Common myeloid progenitor, CD34-positive (primary cell): ENCODE results near the gene MELTF.

Experiments used
- CTCF ChIA-PET: fragments of 350-600 bp; sonication (Branson Sonifier 250); formaldehyde crosslinking; loops from one replicate; lab custom pipeline; 2021; ENCODE audit warnings: antibody characterized with exemption; lab: Charles Lee
- POLR2A ChIA-PET: fragments of 350-600 bp; sonication (Branson Sonifier 250); formaldehyde crosslinking; loops from one replicate; lab custom pipeline; 2021; ENCODE audit warnings: antibody characterized with exemption; lab: Charles Lee
- DNase-seq, 3 donors: peaks; one replicate each; pipeline versions ENCODE4 v3.0.0 to v3.0.0-alpha.2; 2013
- H3K27ac ChIP-seq, 2 experiments: 1 replicate in 1 of 2; 2 replicates in 1 of 2; pipeline ENCODE4 v1.7.0; 2013; ENCODE audit warnings: inconsistent platforms in 2 of 2, low read length in 2 of 2, mild to moderate bottlenecking in 2 of 2, low read depth in 1 of 2, moderate library complexity in 1 of 2; ENCODE audit not compliant: severe bottlenecking in 2 of 2, insufficient read depth in 1 of 2, poor library complexity in 1 of 2
- H3K27me3 ChIP-seq, 5 experiments: replicated peaks in 2 of 5; 1 replicate in 3 of 5; 2 replicates in 2 of 5; pipeline versions ENCODE4 v1.6.1 to v1.7.0; 2013; ENCODE audit warnings: low read length in 4 of 5, mild to moderate bottlenecking in 2 of 5, moderate library complexity in 2 of 5, inconsistent platforms in 1 of 5; ENCODE audit not compliant: insufficient read depth in 5 of 5, control insufficient read depth in 4 of 5
- H3K36me3 ChIP-seq, 4 experiments: 1 replicate in 2 of 4; 2 replicates in 2 of 4; pipeline versions ENCODE4 v1.6.1 to v1.7.0; 2013; ENCODE audit warnings: low read length in 3 of 4, control low read depth in 1 of 4, mild to moderate bottlenecking in 1 of 4; ENCODE audit not compliant: control insufficient read depth in 4 of 4, insufficient read depth in 4 of 4
- H3K4me1 ChIP-seq, 4 experiments: 1 replicate in 3 of 4; 2 replicates in 1 of 4; pipeline versions ENCODE4 v1.6.1 to v1.7.1; 2013; ENCODE audit warnings: low read length in 3 of 4, mild to moderate bottlenecking in 3 of 4, control low read depth in 1 of 4, inconsistent platforms in 1 of 4, moderate library complexity in 1 of 4; ENCODE audit not compliant: control insufficient read depth in 4 of 4, insufficient read depth in 4 of 4; ENCODE audit errors: control extremely low read depth in 1 of 4
- H3K4me3 ChIP-seq, 7 experiments: 1 replicate in 4 of 7; 2 replicates in 3 of 7; pipeline versions ENCODE4 v1.5.1 to v1.7.0; 2013; ENCODE audit warnings: mild to moderate bottlenecking in 7 of 7, low read length in 6 of 7, moderate library complexity in 6 of 7, inconsistent platforms in 2 of 7, low read depth in 2 of 7, control low read depth in 1 of 7; ENCODE audit not compliant: insufficient read depth in 4 of 7, control insufficient read depth in 1 of 7; ENCODE audit errors: extremely low read depth in 1 of 7
- H3K9me3 ChIP-seq, 5 experiments: 1 replicate in 4 of 5; 2 replicates in 1 of 5; pipeline versions ENCODE4 v1.6.1 to v1.7.1; 2013; ENCODE audit warnings: low read length in 4 of 5, mild to moderate bottlenecking in 2 of 5, inconsistent platforms in 1 of 5, low read depth in 1 of 5, moderate library complexity in 1 of 5; ENCODE audit not compliant: control insufficient read depth in 4 of 5, insufficient read depth in 2 of 5; ENCODE audit errors: control extremely low read depth in 1 of 5
- WGBS: methylation state at CpG from one replicate; pipeline ENCODE4 v1.1.5; 2013; ENCODE audit not compliant: insufficient coverage; 5-methylcytosine and 5-hydroxymethylcytosine counted together

The MELTF gene

DNA sequence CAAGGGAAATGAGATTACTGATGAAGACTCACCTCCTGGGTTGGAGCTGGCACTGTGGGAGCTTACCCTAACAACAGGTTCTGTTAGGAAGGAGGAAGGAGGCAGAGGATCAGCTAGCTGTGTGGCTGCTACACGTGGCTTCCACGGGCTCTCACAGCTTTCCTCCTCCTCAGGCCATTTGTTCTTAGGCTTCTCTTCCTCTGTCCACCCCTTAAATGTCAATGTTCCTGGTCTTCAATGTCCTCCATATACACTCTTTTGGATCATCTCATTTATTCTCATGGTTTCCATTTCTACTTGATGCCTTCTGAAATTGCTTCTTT, 66.0 kb downstream of the MELTF start:
- Histone ChIP-seq H3K9me3 (no peaks in the 10 kb centered on the region), H3K36me3 (peaks cover 0 to 25% (median 4%) of the 10 kb centered on the region in 4 experiments), H3K4me1 (peaks cover 0 to 11% (median 9%) of the 10 kb centered on the region in 4 experiments), H3K27me3 (peaks cover 0 to 5% (median 0%) of the 10 kb centered on the region in 5 experiments), H3K4me3 (no peak overlapping the region), H3K27ac (no peak overlapping the region)
- POLR2A ChIA-PET = no interaction called here
- no peak for DNase-seq
- CTCF ChIA-PET = interaction anchor here (1.3 kb wide), 1 partner anchor 12 kb away, joined by 3 read pairs; no protein-coding TSS in a partner anchor
- 80% methylated on average over 2 of the region's 2 CpGs for WGBS

DNA sequence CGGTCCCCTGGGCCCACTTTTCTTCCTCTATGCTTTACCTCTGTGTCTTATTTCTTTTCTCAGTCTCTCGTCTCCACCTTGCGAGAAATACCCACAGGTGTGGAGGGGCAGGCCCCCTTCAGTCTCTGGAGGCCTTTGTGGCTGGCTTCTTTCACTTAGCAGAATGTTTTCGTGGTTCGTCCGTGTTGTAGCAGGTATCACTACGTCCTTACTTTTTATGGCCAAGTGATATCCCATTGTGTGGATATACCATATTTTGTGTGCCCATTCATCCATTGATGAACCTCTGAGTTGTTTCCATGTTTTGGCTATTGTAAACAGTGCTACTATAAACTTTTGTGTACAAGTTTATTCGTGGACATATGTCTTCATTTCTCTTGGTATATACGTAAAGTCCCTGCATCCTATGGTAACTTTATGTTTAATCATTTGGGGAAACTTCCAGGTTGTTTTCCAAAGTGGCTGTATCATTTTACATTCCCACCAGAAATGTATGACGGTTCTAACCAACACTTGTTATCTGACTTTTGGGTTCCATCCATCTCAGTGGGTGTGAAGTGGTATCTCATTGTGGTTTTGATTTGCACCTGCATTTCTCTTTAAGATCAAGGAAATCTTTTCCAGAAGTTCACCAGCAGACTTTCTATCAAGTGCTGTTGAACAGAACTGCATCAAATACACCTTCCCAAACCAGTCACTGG, 66.5 kb downstream of the MELTF start:
- Histone ChIP-seq H3K27me3 (peaks cover 0 to 3% (median 0%) of the 10 kb centered on the region in 5 experiments), H3K9me3 (no peaks in the 10 kb centered on the region), H3K27ac (no peak overlapping the region), H3K4me3 (no peak overlapping the region), H3K4me1 (peaks cover 0 to 7% (median 4%) of the 10 kb centered on the region in 4 experiments), H3K36me3 (peaks cover 0 to 25% (median 4%) of the 10 kb centered on the region in 4 experiments)
- no peak for DNase-seq
- POLR2A ChIA-PET = no interaction called here
- CTCF ChIA-PET = interaction anchor here (1.3 kb wide), 1 partner anchor 11 kb away, joined by 3 read pairs; no protein-coding TSS in a partner anchor
- WGBS = 99% methylated on average over 5 of the region's 10 CpGs

GRCh38 chr3:196962108-196962929, 67.3 kb downstream of the MELTF start:
- Histone ChIP-seq H3K4me3 (no peak overlapping the region), H3K9me3 (no peaks in the 10 kb centered on the region), H3K27me3 (no peaks in the 10 kb centered on the region), H3K36me3 (peaks cover 0 to 23% (median 4%) of the 10 kb centered on the region in 4 experiments), H3K27ac (no peak overlapping the region), H3K4me1 (no peaks in the 10 kb centered on the region)
- no peak for DNase-seq
- ChIA-PET POLR2A (no interaction called here), CTCF (no interaction called here)
- 97% methylated on average over 6 of the region's 9 CpGs for WGBS

DNA sequence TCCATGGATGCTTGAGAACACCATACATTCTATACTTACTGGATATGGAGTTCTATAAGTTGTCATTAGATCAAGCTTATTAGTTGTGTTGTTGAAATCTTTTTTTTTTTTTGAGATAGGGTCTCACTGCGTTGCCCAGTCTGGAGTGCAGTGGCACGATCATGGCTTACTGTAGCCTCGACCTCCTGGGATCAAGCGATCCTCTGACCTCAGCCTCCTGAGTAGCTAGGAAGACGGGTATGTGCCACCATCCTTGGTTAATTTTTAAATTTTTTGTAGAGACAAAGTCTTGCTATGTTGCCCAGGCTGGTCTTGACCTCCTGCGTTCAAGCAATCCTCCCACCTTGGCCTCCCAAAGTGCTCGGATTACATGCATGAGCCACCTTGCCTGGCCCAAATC, 74.8 kb downstream of the MELTF start:
- H3K4me1 ChIP-seq = no peaks in the 10 kb centered on the region
- H3K27me3 ChIP-seq = no peaks in the 10 kb centered on the region
- H3K9me3 ChIP-seq = no peaks in the 10 kb centered on the region
- POLR2A ChIA-PET = no interaction called here
- WGBS = 77% methylated on average over 5 of the region's 7 CpGs
- DNase-seq = no peak
- no peak overlapping the region for H3K27ac ChIP-seq
- CTCF ChIA-PET = no interaction called here
- no peak overlapping the region for H3K4me3 ChIP-seq
- peaks cover 0 to 4% (median under 1%) of the 10 kb centered on the region in 4 experiments for H3K36me3 ChIP-seq
